Fibroblast of lung (primary cell): ENCODE results near the gene OTOGL.

Experiments
- CTCF ChIP-seq, 2 donors: IDR thresholded peaks in 1 of 2; conservative IDR thresholded peaks in 1 of 2; 1 replicate in 1 of 2; 2 replicates in 1 of 2; pipeline ENCODE4 v1.5.1; 2011 to 2012; ENCODE audit warnings: low read length in 2 of 2, control low read depth in 1 of 2, inconsistent platforms in 1 of 2, low read depth in 1 of 2, mild to moderate bottlenecking in 1 of 2
- EZH2 ChIP-seq: IDR thresholded peaks from 2 replicates; pipeline ENCODE4 v1.5.1; 2012; ENCODE audit warnings: low read length, control low read depth, mild to moderate bottlenecking; ENCODE audit errors: missing control alignments

GRCh38 chr12:80162177-80162576 lies 62.8 kb downstream of the OTOGL start:
- TF ChIP-seq CTCF (conservative IDR thresholded peaks at IDR 0.05 in 1 of 2, IDR thresholded peaks at IDR 0.05 in 1 of 2; ENCODE audit: low read depth in 1 of 2, low read length in 2 of 2), result no peak
- TF ChIP-seq EZH2, result no peak
